Cardiac septum (tissue), 1 donor: ENCODE data around the gene CCNL2. TPM values are rescaled to one million over a fixed set of nuclear protein-coding genes. Genes with fewer than 3 reads are reported as not detected.

Experiments used
- DNase-seq: peaks from one replicate; pipeline ENCODE4 v3.0.0-alpha.2; 2020; ENCODE audit warnings: low spot score
- intact Hi-C: fragments of 100-400 bp; cut with DNase I; formaldehyde crosslinking; loops from one replicate; pipeline ENCODE4 v1.14.0; 2022
- total RNA-seq: library from RNA; stranded (reverse); fragmentation: NEBNext Ultra II Directional; extraction: Animal tissue kit (Norgen Biotek cat#: 25700); gene quantifications from one replicate; pipeline ENCODE4 v1.2.1, GENCODE V29; 2021
- donor health status: DM: no; HTN: no; CAD: no.

CCNL2 gene
- total RNA-seq, 1 donor from 2014 or later, result 78.6 TPM

- no peak for DNase-seq
- intact Hi-C loops, result loop anchor here (2.0 kb wide), 2 partner anchors 25 to 41 kb away; partner anchors contain the start of genes AURKAIP1 and PUSL1
Measured at GRCh38 chr1:1349256-1350012, 49.7 kb downstream of the CCNL2 start, which contains the start of gene DVL1. TSS of gene DVL1 (minus strand) at chr1:1349418. CDS start at chr1:1349065, 353 bp downstream.

- intact Hi-C loops, result loop anchor here (2.0 kb wide), 2 partner anchors 26 to 40 kb away; partner anchors contain the start of genes AURKAIP1 and PUSL1
- no peak for DNase-seq
Measured at GRCh38 chr1:1348420-1349255, 50.5 kb downstream of the CCNL2 start.

DNA sequence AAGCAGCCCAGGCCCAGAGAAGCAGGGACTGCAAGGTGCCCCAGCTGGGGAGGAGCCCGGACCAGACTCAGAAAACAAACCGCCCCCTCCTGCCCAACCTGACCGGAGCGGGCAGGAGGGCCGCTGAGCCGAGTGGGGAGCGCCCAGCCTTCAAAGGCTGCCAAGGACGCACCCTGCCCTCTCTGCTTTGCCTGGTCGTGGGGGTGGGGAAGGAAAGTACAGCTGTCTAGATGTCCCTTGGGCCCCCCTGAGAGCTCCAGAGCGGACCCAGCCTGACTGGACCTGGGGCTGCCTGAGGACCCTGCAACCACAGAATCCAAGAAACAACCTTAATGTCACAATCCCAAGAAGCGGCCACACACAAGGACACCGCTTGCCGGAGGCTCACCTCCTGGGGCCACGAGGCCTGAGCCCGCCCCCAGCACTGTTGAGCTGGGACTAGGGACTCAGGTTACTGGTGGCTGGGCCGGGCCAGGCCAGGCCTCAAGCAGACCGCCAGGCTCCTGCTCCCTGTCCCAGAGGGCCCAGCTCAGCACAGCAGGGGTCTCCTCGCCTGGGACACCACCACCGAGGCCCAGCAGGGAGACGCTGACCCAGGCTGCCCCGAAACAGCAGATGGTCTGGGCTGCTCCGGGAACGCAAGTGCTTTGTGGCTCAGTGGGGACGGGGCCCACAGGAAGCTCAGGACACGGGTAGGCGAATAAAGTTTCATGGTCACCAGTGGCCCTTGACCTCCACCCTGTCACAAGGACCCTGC, 51.3 kb downstream of the CCNL2 start:
- intact Hi-C loops, result loop anchor here (2.0 kb wide), 3 partner anchors 23 to 39 kb away; partner anchors contain the start of genes AURKAIP1, CPTP, INTS11 and PUSL1
- no peak for DNase-seq

GRCh38 chr1:1347026-1347595, 52.0 kb downstream of the CCNL2 start:
- intact Hi-C loops, result loop anchor here (2.0 kb wide), 1 partner anchor 22 kb away; the partner anchor contains the start of genes CPTP and INTS11
- DNase-seq, result no peak

GRCh38 chr1:1346501-1346890, 52.6 kb downstream of the CCNL2 start:
- intact Hi-C loops, result loop anchor here (2.0 kb wide), 1 partner anchor 22 kb away; the partner anchor contains the start of genes CPTP and INTS11
- no peak for DNase-seq

DNA sequence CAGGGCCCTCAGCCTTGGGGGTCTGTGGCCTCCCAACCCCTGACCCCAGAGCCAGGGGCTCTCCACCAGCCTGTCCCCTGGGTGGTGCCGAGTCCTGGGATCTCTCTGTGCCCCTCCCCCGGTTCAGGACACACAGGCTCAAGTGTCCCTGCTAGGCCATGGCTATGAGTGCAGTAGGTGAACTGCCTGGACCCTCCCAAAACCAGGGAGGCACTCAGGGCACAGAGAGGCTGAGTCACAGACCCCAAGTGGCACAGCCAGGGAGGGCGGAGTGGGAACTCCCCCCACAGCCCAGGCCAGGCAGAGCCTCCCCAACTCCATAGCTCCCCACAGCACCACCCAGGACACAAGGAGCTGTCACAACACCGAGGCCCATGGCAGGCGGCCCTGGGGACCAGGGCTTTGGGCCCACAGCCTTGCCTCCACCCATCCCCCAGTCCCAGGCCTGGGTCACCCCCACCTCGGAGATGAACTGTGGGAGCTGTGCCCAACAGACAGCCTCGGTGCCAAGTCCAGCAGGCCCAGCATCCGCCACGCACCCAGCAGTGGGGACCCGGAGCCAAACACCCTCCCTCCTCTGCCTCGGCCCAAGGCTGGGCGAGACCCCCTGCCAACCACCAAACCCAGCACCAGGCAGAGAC, 53.2 kb downstream of the CCNL2 start:
- intact Hi-C loops, result loop anchor here (2.0 kb wide), 1 partner anchor 21 kb away; the partner anchor contains the start of genes CPTP and INTS11
- DNase-seq, result no peak

- intact Hi-C loops, result no loop called here
- DNase-seq, result no peak
Measured at GRCh38 chr1:1345384-1345783, 53.8 kb downstream of the CCNL2 start.

GRCh38 chr1:1344655-1345361, 54.3 kb downstream of the CCNL2 start:
- DNase-seq, result no peak
- intact Hi-C loops, result no loop called here

DNA sequence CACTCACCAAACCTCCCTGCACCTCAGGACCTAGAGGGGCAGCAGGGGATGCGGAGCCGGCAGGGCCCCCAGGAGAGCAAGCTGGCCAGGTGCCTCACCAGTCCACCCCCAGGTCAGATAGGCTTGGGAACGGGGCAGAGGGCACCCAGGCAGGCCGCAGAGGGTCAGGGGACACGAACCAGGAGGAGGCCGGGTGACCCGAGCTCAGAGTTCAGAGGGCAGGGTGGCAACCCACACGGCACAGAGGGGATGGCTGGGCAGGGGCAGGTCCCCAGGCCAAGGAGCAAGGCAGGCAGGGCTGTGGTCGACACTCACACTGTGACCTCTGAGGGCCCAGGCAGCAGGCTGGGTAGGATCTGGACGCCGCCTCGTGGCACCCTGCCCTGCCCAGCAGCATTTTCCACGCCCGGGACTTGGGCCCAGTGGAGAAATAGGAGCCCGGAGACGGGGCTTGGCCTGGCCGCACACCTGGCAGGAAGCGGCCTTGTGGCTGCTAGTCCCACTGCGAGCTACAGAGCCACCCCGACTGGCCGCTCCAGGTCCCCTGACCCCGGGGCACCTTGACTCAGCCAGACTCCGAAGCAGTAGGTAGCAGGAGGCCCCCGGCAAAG, 55.2 kb downstream of the CCNL2 start:
- intact Hi-C loops, result no loop called here

GRCh38 chr1:1342584-1343115, 56.5 kb downstream of the CCNL2 start:
- intact Hi-C loops, result no loop called here
- no peak for DNase-seq

More for the DNA sequence above, 55.2 kb downstream of the CCNL2 start:
- no peak for DNase-seq

DNA sequence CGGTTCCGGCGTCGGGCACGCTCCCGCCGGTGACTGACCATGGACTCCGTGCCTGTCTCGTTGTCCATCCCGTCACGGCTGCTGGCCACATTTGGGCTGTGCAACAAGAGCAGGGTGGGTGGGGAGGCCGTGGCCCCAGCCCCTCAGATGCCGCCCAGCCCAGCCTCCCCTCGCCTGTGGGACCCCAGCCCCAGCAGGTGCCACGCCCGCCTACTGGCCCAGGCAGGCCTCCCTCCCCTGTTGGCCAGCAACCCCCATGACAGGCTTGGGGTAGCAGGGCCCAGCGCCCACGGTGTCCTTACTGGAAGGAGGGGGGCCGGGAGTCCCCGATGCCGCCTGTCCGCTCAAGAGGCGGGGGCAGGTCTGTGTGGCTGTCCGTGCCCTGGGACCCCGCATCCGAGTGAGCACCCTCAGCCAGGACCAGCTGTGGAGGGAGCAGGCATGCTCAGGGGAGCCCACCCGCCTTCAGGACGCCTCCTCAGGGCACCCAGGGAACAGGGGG, 57.0 kb downstream of the CCNL2 start:
- intact Hi-C loops, result no loop called here
- DNase-seq, result no peak

DNA sequence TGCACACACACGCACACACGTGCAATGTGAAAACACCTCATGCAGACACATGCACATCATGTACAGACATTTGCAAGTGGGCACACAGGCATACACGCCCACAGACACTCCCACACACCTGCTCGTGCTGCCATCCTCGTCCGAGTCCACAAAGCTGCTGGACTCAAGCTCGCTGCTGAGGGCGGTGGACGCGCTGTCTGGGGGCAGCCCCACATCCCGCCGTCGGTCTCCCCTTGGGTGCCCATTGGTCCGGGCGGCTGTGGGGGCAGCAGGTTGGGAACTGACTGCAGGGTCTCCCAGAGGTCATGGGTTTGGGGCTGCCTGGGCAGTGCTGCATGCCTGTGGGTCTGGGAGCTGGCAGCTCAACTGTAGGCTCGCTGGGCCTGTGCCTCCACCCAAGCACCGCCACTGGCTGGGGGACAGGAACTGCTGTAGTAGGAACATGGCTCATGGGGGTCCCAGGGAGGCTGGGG, 57.5 kb downstream of the CCNL2 start:
- DNase-seq, result no peak
- intact Hi-C loops, result no loop called here

- intact Hi-C loops, result no loop called here
- no peak for DNase-seq
Measured at GRCh38 chr1:1340791-1341548, 58.2 kb downstream of the CCNL2 start.

DNA sequence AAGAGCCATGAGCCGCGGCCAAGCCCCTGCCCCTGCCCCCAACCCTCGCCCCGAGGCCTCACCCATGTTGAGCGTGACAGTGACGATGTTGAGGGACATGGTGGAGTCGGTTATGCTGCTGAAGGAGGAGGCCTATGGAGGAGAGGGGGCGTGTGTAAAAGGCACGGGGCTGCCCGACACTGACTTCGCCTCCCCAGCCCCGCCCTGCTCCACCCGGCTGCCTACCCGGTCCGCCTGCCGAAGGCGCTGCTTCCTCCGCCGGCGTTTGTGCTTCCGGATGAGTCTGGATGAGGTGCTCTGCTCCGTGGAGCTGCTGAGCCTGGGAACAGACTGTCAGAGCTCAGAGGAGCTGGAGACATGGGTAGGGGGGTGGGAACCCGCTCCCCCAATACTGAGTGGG, 59.0 kb downstream of the CCNL2 start:
- intact Hi-C loops, result no loop called here
- DNase-seq, result no peak

GRCh38 chr1:1338278-1338677, 60.9 kb downstream of the CCNL2 start:
- DNase-seq, result no peak
- intact Hi-C loops, result no loop called here

DNA sequence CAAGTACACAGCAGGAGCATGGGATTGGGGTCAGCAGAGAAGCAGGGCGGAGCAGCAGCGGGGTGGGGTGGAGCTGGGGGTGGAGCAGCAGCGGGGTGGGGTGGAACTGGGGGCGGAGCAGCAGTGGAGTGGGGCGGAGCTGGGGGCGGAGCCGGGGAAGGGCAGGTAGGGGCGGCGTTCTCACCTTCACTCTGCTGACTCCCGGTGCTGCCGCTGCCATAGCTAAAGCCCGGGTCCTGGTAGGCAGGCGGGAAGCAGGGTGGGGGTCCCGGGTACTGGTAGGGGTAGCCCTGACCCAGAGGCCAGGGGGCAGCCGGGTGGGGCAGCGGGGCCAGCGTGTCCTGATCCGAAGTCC, 61.4 kb downstream of the CCNL2 start:
- DNase-seq, result no peak
- intact Hi-C loops, result no loop called here
